Measurements from ENCODE around the gene LMF2. TPM values are rescaled to one million over a fixed set of nuclear protein-coding genes. Genes with fewer than 3 reads are reported as not detected.
A peak's percentile ranks its signal among the peaks of the same experiment; 100 is the strongest.

LMF2 gene
- total and polyA plus RNA-seq, 2 of the 4 experiments (the other 2 are of a cell fraction) = 16.8 to 82.6 TPM

DNA sequence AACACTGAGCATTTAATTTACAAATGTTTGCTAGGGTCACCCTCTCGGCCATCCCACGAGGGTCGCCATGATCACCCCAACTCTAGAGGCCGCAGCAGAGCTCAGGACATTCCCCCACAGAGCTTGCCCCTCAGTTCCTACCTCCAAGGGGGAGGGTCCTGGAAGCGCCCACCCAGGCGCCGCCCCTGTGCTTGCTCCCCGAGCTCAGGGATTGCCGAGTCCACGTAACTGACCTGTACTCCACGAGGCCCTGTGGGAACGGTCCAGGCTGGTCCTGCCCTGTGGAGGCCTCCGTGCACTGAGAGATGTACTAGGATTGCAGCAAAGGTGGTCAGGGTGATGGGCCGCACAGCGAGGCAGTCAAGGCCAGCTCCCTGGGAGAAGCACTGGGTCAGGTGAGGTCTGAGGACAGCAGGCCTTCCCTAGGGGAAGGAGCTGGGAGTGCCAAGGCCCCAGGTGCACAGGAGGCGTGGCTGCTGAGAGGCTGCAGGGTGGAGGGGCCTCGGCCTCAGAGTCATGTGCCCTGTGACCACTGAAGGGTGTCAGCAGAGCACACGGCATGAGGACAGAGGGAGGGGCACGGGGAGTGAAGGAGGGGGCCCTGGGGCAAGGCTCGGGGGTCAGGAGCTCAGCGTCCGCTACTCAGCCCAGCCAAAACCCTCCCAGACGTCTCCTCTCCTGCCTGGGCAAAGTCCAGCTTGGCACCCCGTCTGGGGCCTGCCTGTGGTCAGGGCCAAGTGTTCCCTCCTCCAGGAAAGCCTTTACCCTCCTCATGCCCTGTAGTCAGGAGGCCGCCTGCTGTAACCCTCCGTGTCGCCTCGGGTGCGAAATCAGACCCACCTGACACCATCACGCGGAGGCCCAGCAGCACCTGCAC lies 23.3 kb downstream of the LMF2 start:
- H2AK9ac ChIP-seq (replicated peaks; ENCODE audit: low read depth, low read length, poor library complexity) = peak overlapping the region; percentile 6
- no peak overlapping the region for H2BK5ac ChIP-seq (ENCODE audit: low read depth, low read length, poor library complexity, severe bottlenecking)
- H2BK15ac ChIP-seq (ENCODE audit: low read depth, low read length) = no peak overlapping the region
- dilution Hi-C loops (cut with HindIII; ENCODE audit: low sequenced_read_pairs, unreplicated experiment) (no loop called here), intact Hi-C loops (cut with micrococcal nuclease) (no loop called here), in situ Hi-C loops (cut with MboI; ENCODE audit: low sequenced_read_pairs) (no loop called here)
- no peak overlapping the region for H2BK120ac ChIP-seq (ENCODE audit: low read depth, low read length)
- H3K18ac ChIP-seq (ENCODE audit: low read depth, low read length) = no peak overlapping the region
- BruUV-seq (replicated peaks) = no TSS peak
- no peak overlapping the region for H3K4me3 ChIP-seq (ENCODE audit: insufficient read depth, low read depth, low read length)
- peaks cover 4% of the 10 kb centered on the region; the same call in 1 of the 2 replicates for H3K36me3 ChIP-seq (ENCODE audit: control insufficient read depth, insufficient read depth, low read length)
- peak overlapping the region; percentile 5 for H2AFZ ChIP-seq (replicated peaks; ENCODE audit: low read length, poor library complexity)
- H4K20me1 ChIP-seq (ENCODE audit: insufficient read depth, low read length) = no peaks in the 10 kb centered on the region; the same call in 1 of the 2 replicates
- 69% methylated on average over 5 of the region's 31 CpGs; no CpG with 5 or more reads in 1 of the 2 experiments for WGBS, 2 experiments (ENCODE audit: extremely low coverage in 2 of 2, insufficient read length in 1 of 2)
- H2BK20ac ChIP-seq (ENCODE audit: low read depth, low read length) = no peak overlapping the region
- no peak overlapping the region for H3K23ac ChIP-seq (ENCODE audit: low read depth, low read length)
- H3K79me1 ChIP-seq (ENCODE audit: low read depth in 1 of 2, low read length in 2 of 2) = peaks cover 0 to 3% of the 10 kb centered on the region in 2 experiments; a peak in 1 of 4 replicates
- no peak overlapping the region for H2AK5ac ChIP-seq (ENCODE audit: low read depth, low read length)
- H3K9ac ChIP-seq (ENCODE audit: low read depth, low read length) = no peak overlapping the region
- H3K9me3 ChIP-seq (ENCODE audit: control insufficient read depth, insufficient read depth, low read length) = no peaks in the 10 kb centered on the region
- H3K27me3 ChIP-seq (ENCODE audit: control insufficient read depth, insufficient read depth, low read length) = peaks cover 17% of the 10 kb centered on the region
- POLR2A ChIA-PET (ENCODE audit: unreplicated experiment) = no interaction called here
- no peak overlapping the region for H4K91ac ChIP-seq (ENCODE audit: insufficient read depth, low read depth, low read length)
- TF ChIP-seq RCOR1 (IDR thresholded peaks at IDR 0.05; ENCODE audit: insufficient replicate concordance, low read length) (no peak), MXI1 (IDR thresholded peaks at IDR 0.05; ENCODE audit: borderline replicate concordance, low read depth, low read length) (no peak), MAZ (IDR thresholded peaks at IDR 0.05; ENCODE audit: borderline replicate concordance, low read depth, low read length) (no peak), CEBPB (IDR thresholded peaks at IDR 0.05; ENCODE audit: low read depth, low read length) (no peak), RAD21 (IDR thresholded peaks at IDR 0.05; ENCODE audit: low read length) (no peak), CHD1 (IDR thresholded peaks at IDR 0.05; ENCODE audit: low read depth, low read length) (no peak), SMC3 (IDR thresholded peaks at IDR 0.05; ENCODE audit: low read depth, low read length) (no peak), RFX5 (IDR thresholded peaks at IDR 0.05; ENCODE audit: low read depth, low read length) (no peak), NFE2L2 (IDR thresholded peaks at IDR 0.05; ENCODE audit: low read depth, low read length) (no peak), POLR2A (IDR thresholded peaks at IDR 0.05; ENCODE audit: low read depth, low read length) (no peak), BHLHE40 (IDR thresholded peaks at IDR 0.05; ENCODE audit: low read depth, low read length) (no peak)
- TF ChIP-seq, protein P1, sequence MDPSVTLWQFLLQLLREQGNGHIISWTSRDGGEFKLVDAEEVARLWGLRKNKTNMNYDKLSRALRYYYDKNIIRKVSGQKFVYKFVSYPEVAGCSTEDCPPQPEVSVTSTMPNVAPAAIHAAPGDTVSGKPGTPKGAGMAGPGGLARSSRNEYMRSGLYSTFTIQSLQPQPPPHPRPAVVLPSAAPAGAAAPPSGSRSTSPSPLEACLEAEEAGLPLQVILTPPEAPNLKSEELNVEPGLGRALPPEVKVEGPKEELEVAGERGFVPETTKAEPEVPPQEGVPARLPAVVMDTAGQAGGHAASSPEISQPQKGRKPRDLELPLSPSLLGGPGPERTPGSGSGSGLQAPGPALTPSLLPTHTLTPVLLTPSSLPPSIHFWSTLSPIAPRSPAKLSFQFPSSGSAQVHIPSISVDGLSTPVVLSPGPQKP (IDR thresholded peaks at IDR 0.05; ENCODE audit: borderline replicate concordance, low read depth, low read length) = no peak
- TF ChIP-seq, protein P2, sequence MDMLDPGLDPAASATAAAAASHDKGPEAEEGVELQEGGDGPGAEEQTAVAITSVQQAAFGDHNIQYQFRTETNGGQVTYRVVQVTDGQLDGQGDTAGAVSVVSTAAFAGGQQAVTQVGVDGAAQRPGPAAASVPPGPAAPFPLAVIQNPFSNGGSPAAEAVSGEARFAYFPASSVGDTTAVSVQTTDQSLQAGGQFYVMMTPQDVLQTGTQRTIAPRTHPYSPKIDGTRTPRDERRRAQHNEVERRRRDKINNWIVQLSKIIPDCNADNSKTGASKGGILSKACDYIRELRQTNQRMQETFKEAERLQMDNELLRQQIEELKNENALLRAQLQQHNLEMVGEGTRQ (IDR thresholded peaks at IDR 0.05; ENCODE audit: low read depth, low read length) = no peak
- TF ChIP-seq, protein P3, sequence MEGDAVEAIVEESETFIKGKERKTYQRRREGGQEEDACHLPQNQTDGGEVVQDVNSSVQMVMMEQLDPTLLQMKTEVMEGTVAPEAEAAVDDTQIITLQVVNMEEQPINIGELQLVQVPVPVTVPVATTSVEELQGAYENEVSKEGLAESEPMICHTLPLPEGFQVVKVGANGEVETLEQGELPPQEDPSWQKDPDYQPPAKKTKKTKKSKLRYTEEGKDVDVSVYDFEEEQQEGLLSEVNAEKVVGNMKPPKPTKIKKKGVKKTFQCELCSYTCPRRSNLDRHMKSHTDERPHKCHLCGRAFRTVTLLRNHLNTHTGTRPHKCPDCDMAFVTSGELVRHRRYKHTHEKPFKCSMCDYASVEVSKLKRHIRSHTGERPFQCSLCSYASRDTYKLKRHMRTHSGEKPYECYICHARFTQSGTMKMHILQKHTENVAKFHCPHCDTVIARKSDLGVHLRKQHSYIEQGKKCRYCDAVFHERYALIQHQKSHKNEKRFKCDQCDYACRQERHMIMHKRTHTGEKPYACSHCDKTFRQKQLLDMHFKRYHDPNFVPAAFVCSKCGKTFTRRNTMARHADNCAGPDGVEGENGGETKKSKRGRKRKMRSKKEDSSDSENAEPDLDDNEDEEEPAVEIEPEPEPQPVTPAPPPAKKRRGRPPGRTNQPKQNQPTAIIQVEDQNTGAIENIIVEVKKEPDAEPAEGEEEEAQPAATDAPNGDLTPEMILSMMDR (conservative IDR thresholded peaks at IDR 0.05; ENCODE audit: low read depth, low read length) = no peak
- ATAC-seq (ENCODE audit: low read depth) = no peak
- CTCF ChIA-PET = no interaction called here
- no peak overlapping the region for H3K14ac ChIP-seq (replicated peaks; ENCODE audit: low read depth, low read length)
- H3K4me2 ChIP-seq (ENCODE audit: low read depth, low read length) = no peak overlapping the region
- H4K5ac ChIP-seq (ENCODE audit: low read depth, low read length) = no peak overlapping the region
- no peaks in the 10 kb centered on the region; the same call in 1 of the 2 replicates for H3K9me1 ChIP-seq (ENCODE audit: insufficient read depth, low read length)
- no peak overlapping the region for H4K8ac ChIP-seq (ENCODE audit: low read depth in 2 of 2, low read length in 2 of 2)
- H3K56ac ChIP-seq (ENCODE audit: extremely low read depth, insufficient read depth, low read length) = no peak overlapping the region
- no peak overlapping the region for H3K27ac ChIP-seq (ENCODE audit: insufficient read depth, low read length)
- no peaks in the 10 kb centered on the region for H3K4me1 ChIP-seq (ENCODE audit: control insufficient read depth, insufficient read depth, low read length)
- H3K4ac ChIP-seq (ENCODE audit: low read depth, low read length) = no peak overlapping the region
- no peak for DNase-seq

Data from IMR-90 (cell line).